ENCODE measurements around the gene AFG3L2.

DNA sequence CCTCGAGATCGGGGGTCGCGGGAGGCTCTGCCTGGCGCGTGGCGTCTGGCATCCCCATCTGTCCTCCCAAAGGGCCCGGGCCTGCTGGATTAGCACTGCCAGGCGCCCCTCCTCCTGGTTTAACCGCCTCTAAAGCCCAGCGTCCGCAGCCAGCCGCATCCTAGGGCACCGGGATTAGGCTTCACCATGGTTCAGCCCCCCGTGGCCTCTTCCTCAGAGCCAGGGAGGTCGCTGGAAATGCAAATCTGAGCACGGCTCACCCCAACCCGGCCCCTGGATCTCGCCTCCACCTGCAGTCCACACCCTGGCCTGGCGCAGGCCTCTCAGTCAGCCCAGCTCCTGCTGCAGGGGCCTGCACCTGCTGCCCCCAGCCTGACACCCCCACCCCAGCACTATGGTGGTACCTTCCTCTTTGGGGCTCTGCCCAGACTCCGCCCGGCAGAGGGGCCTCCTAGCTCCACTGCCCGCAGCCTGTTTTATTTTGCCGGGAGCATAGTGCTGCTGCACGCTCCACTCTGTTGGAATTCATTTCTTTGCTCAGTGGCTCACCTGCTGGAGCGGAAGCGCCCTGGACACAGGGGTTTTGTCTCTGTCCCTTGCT is 43.9 kb upstream of the AFG3L2 start:
- TF ChIP-seq, protein P1, sequence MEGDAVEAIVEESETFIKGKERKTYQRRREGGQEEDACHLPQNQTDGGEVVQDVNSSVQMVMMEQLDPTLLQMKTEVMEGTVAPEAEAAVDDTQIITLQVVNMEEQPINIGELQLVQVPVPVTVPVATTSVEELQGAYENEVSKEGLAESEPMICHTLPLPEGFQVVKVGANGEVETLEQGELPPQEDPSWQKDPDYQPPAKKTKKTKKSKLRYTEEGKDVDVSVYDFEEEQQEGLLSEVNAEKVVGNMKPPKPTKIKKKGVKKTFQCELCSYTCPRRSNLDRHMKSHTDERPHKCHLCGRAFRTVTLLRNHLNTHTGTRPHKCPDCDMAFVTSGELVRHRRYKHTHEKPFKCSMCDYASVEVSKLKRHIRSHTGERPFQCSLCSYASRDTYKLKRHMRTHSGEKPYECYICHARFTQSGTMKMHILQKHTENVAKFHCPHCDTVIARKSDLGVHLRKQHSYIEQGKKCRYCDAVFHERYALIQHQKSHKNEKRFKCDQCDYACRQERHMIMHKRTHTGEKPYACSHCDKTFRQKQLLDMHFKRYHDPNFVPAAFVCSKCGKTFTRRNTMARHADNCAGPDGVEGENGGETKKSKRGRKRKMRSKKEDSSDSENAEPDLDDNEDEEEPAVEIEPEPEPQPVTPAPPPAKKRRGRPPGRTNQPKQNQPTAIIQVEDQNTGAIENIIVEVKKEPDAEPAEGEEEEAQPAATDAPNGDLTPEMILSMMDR (IDR thresholded peaks at IDR 0.05) = no peak
- TF ChIP-seq POLR2A (IDR thresholded peaks at IDR 0.05) = no peak

All from right lobe of liver (tissue), 4 donors.